Measurements from ENCODE around the gene SCAF1. TPM values are rescaled to one million over a fixed set of nuclear protein-coding genes. Genes with fewer than 3 reads are reported as not detected.

Gene SCAF1
- total RNA-seq, 1 donor from 2014 or later = 61.0 TPM

GRCh38 chr19:49656456-49657109 lies 14.6 kb downstream of the SCAF1 start:
- H3K4me1 Mint-ChIP-seq = no peaks in the 10 kb centered on the region
- H3K27ac Mint-ChIP-seq = no peak overlapping the region
- no peak for TF ChIP-seq CTCF (IDR thresholded peaks at IDR 0.05)
- peaks cover 78% of the 10 kb centered on the region for H3K36me3 Mint-ChIP-seq (ENCODE audit: low read depth)
- CTCF ChIA-PET = no interaction called here
- no peaks in the 10 kb centered on the region for H3K27me3 Mint-ChIP-seq
- intact Hi-C loops (cut with micrococcal nuclease) = no loop called here
- no peak overlapping the region for H3K4me3 Mint-ChIP-seq
- ATAC-seq (ENCODE audit: low read depth) = no peak
- DNase-seq = no peak
- H3K9me3 Mint-ChIP-seq = no peaks in the 10 kb centered on the region
- POLR2A ChIA-PET = interaction anchor here (0.9 to 1.0 kb wide), 2 partner anchors 14 to 15 kb away, joined by 3 read pairs; partner anchors contain the start of gene SCAF1

GRCh38 chr19:49657493-49658138 lies 15.6 kb downstream of the SCAF1 start:
- peaks cover 82% of the 10 kb centered on the region for H3K36me3 Mint-ChIP-seq (ENCODE audit: low read depth)
- ChIA-PET POLR2A (interaction anchor here (0.7 kb wide), 1 partner anchor 58 kb away, joined by 3 read pairs; no protein-coding TSS in a partner anchor), CTCF (no interaction called here)
- ATAC-seq (ENCODE audit: low read depth) (no peak), DNase-seq (no peak)
- H3K9me3 Mint-ChIP-seq = no peaks in the 10 kb centered on the region
- intact Hi-C loops (cut with micrococcal nuclease) = no loop called here
- no peak overlapping the region for H3K27ac Mint-ChIP-seq
- no peak for TF ChIP-seq CTCF (IDR thresholded peaks at IDR 0.05)
- no peaks in the 10 kb centered on the region for H3K27me3 Mint-ChIP-seq
- no peaks in the 10 kb centered on the region for H3K4me1 Mint-ChIP-seq
- H3K4me3 Mint-ChIP-seq = no peak overlapping the region

GRCh38 chr19:49658139-49658517 lies 16.1 kb downstream of the SCAF1 start:
- peaks cover 84% of the 10 kb centered on the region for H3K36me3 Mint-ChIP-seq (ENCODE audit: low read depth)
- intact Hi-C loops (cut with micrococcal nuclease) = no loop called here
- no peaks in the 10 kb centered on the region for H3K9me3 Mint-ChIP-seq
- no peak for DNase-seq
- no peaks in the 10 kb centered on the region for H3K27me3 Mint-ChIP-seq
- peaks cover 5% of the 10 kb centered on the region for H3K4me1 Mint-ChIP-seq
- no peak overlapping the region for H3K4me3 Mint-ChIP-seq
- no peak overlapping the region for H3K27ac Mint-ChIP-seq
- ChIA-PET POLR2A (no interaction called here), CTCF (no interaction called here)
- no peak for TF ChIP-seq CTCF (IDR thresholded peaks at IDR 0.05)
- no peak for ATAC-seq (ENCODE audit: low read depth)

- Mint-ChIP-seq H3K27me3 (no peaks in the 10 kb centered on the region), H3K4me3 (no peak overlapping the region), H3K36me3 (ENCODE audit: low read depth) (peaks cover 79% of the 10 kb centered on the region), H3K9me3 (no peaks in the 10 kb centered on the region), H3K27ac (no peak overlapping the region), H3K4me1 (peaks cover 12% of the 10 kb centered on the region)
- TF ChIP-seq CTCF (IDR thresholded peaks at IDR 0.05) = no peak
- ChIA-PET POLR2A (no interaction called here), CTCF (no interaction called here)
- no peak for ATAC-seq (ENCODE audit: low read depth)
- intact Hi-C loops (cut with micrococcal nuclease) = no loop called here
- no peak for DNase-seq
Observed at GRCh38 chr19:49658566-49659442, 16.8 kb downstream of the SCAF1 start.

Data from activated B cell treated with CpG ODN at 0.5 μM for 24 hours (primary cell).